GM21367 (cell line): ENCODE results near the gene SPRR1A.
"Not testable (repeated sequence)": the region's sequence is repeated elsewhere in the genome, so short reads cannot be mapped to it uniquely, and the experiment has no call there.

ENCODE experiments used
- ATAC-seq: cut with Tn5 transposase; IDR thresholded peaks from one replicate; pipeline ENCODE4 v1.9.1; 2021; ENCODE audit not compliant: unreplicated experiment

The SPRR1A gene

GRCh38 chr1:152972196-152972886, 11.5 kb upstream of the SPRR1A start:
- no peak for ATAC-seq

- no peak for ATAC-seq
Measured at GRCh38 chr1:152976688-152977087, 7.2 kb upstream of the SPRR1A start.

- ATAC-seq: no peak
Measured at GRCh38 chr1:152977614-152978013, 6.3 kb upstream of the SPRR1A start.

GRCh38 chr1:152980676-152981075, 3.2 kb upstream of the SPRR1A start:
- no peak for ATAC-seq

GRCh38 chr1:152981146-152981871, 2.6 kb upstream of the SPRR1A start:
- ATAC-seq: no peak

- no peak for ATAC-seq
Measured at GRCh38 chr1:152982076-152982475, 1.8 kb upstream of the SPRR1A start.

GRCh38 chr1:152983234-152983633, 647 bp upstream of the SPRR1A start:
- ATAC-seq: no peak

- no peak for ATAC-seq
Measured at GRCh38 chr1:152986578-152986977, 2.7 kb downstream of the SPRR1A start.

- ATAC-seq: no peak
Measured at GRCh38 chr1:152993186-152993585, 9.3 kb downstream of the SPRR1A start.

GRCh38 chr1:152995842-152996241, 12.0 kb downstream of the SPRR1A start:
- no peak for ATAC-seq

GRCh38 chr1:152996633-152997400, 12.9 kb downstream of the SPRR1A start:
- no peak for ATAC-seq

GRCh38 chr1:152997901-152998300, 14.0 kb downstream of the SPRR1A start:
- no peak for ATAC-seq

GRCh38 chr1:152998476-152998875, 14.6 kb downstream of the SPRR1A start:
- no peak for ATAC-seq

- ATAC-seq: no peak
Measured at GRCh38 chr1:152999818-153000217, 15.9 kb downstream of the SPRR1A start.

- no peak for ATAC-seq
Measured at GRCh38 chr1:153000294-153000693, 16.4 kb downstream of the SPRR1A start.

- no peak for ATAC-seq
Measured at GRCh38 chr1:153001382-153001781, 17.5 kb downstream of the SPRR1A start, which contains the start of gene SPRR3. TSS of gene SPRR3 (plus strand) at chr1:153001749. CDS start at chr1:153003021, 1,272 bp downstream.

- ATAC-seq: not testable (repeated sequence)
Measured at GRCh38 chr1:153011235-153011758, 27.4 kb downstream of the SPRR1A start.

GRCh38 chr1:153021829-153022228, 37.9 kb downstream of the SPRR1A start:
- not testable (repeated sequence) for ATAC-seq

GRCh38 chr1:153022340-153022739, 38.5 kb downstream of the SPRR1A start:
- ATAC-seq: not testable (repeated sequence)

GRCh38 chr1:153023109-153023508, 39.2 kb downstream of the SPRR1A start:
- ATAC-seq: no peak

GRCh38 chr1:153024413-153024812, 40.5 kb downstream of the SPRR1A start:
- no peak for ATAC-seq
